Limb (tissue), 2 donors: ENCODE measurements around the gene AGO1.
"Not testable (repeated sequence)": the region's sequence is repeated elsewhere in the genome, so short reads cannot be mapped to it uniquely, and the experiment has no call there.

ENCODE experiments used
- DNase-seq, 2 donors: peaks; one replicate each; pipeline ENCODE4 v3.0.0-alpha.2; 2016; ENCODE audit errors: extremely low spot score in 2 of 2

The AGO1 gene

GRCh38 chr1:35915693-35916092 lies 32.7 kb downstream of the AGO1 start:
- no peak for DNase-seq

- DNase-seq, result no peak
Measured at GRCh38 chr1:35923791-35924221, 40.8 kb downstream of the AGO1 start.

- no peak for DNase-seq
Measured at GRCh38 chr1:35924838-35925237, 41.8 kb downstream of the AGO1 start.

GRCh38 chr1:35925741-35926140 lies 42.7 kb downstream of the AGO1 start:
- DNase-seq, result no peak

GRCh38 chr1:35927472-35927871 lies 44.5 kb downstream of the AGO1 start:
- DNase-seq, result no peak

- peak; percentile 55 to 64 for DNase-seq
Measured at GRCh38 chr1:35929730-35930592, 47.0 kb downstream of the AGO1 start.

- peak; percentile 79 to 88 for DNase-seq
Measured at GRCh38 chr1:35930593-35931445, 47.8 kb downstream of the AGO1 start, which contains the start of gene AGO3. AGO3 (plus strand) TSS chr1:35931105; CDS start chr1:35931427, 322 bp downstream.

GRCh38 chr1:35931446-35932157 lies 48.6 kb downstream of the AGO1 start:
- no peak for DNase-seq

- DNase-seq, result no peak
Measured at GRCh38 chr1:35932158-35932636, 49.2 kb downstream of the AGO1 start.

GRCh38 chr1:35932941-35933340 lies 49.9 kb downstream of the AGO1 start:
- no peak for DNase-seq

- DNase-seq, result peak; percentile 67 to 82
Measured at GRCh38 chr1:35935442-35936388, 52.7 kb downstream of the AGO1 start.

- no peak for DNase-seq
Measured at GRCh38 chr1:35936838-35937237, 53.8 kb downstream of the AGO1 start.

- DNase-seq, result no peak
Measured at GRCh38 chr1:35939484-35939883, 56.5 kb downstream of the AGO1 start.

GRCh38 chr1:35945327-35945726 lies 62.3 kb downstream of the AGO1 start:
- DNase-seq, result no peak

GRCh38 chr1:35947547-35947946 lies 64.5 kb downstream of the AGO1 start:
- DNase-seq, result no peak

GRCh38 chr1:35958558-35958957 lies 75.5 kb downstream of the AGO1 start:
- DNase-seq, result no peak

GRCh38 chr1:35959304-35959703 lies 76.3 kb downstream of the AGO1 start:
- no peak for DNase-seq

- no peak for DNase-seq
Measured at GRCh38 chr1:35962952-35963351, 79.9 kb downstream of the AGO1 start.

- DNase-seq, result not testable (repeated sequence)
Measured at GRCh38 chr1:35964277-35964676, 81.3 kb downstream of the AGO1 start.

- no peak for DNase-seq
Measured at GRCh38 chr1:35968396-35968795, 85.4 kb downstream of the AGO1 start.
